Ramos (cell line): Measurements from ENCODE around the gene CARMIL1.

Source experiments
- in situ Hi-C: fragments of 300-500 bp; cut with MboI; formaldehyde crosslinking; loops from one replicate; pipeline ENCODE4 v1.14.3; 2022; ENCODE audit warnings: low sequenced_read_pairs; ENCODE audit not compliant: unreplicated experiment

CARMIL1 gene

DNA sequence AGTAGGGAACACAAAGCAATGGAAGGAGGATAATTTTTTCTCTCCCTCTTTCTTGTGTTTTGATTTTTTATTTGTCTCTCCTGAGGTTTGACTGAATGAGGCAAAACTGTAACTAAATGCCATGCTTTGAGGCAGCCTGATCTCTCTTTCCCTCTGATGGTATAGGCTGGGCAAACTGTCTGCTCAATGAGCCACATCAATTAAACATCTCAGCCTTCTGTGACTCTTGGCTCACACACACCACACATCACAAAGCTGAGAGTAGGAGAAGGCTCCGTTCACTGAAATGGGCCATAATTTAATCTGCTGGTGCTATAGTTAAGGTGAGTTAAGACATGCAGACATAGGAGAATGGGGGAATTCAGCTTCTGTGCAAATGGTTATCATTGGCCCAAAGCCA is 344.7 kb downstream of the CARMIL1 start:
- in situ Hi-C loops: no loop called here

- in situ Hi-C loops: no loop called here
Measured at GRCh38 chr6:25627001-25627400, 347.8 kb downstream of the CARMIL1 start.

GRCh38 chr6:25628471-25629197 is 349.5 kb downstream of the CARMIL1 start:
- in situ Hi-C loops: no loop called here

DNA sequence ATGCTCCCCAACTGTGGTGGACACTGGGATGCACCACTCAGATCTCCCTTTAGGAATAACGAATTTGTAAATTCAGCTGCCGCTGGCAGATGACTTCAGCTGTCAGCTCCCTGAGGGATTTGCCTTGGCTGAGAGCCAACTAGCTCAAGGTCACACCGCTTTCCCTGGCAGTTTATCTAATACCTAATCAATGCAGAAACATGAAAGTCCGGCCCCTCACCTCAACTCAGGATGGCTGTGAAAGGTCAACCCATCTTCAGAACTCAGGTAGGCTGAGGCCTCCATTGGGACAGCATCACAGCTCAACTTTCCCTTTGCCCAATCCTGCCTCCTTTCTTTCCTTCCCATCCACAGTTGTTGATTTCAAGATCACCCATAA is 350.0 kb downstream of the CARMIL1 start:
- in situ Hi-C loops: no loop called here

- in situ Hi-C loops: no loop called here
Measured at GRCh38 chr6:25630508-25631278, 351.5 kb downstream of the CARMIL1 start.

- in situ Hi-C loops: no loop called here
Measured at GRCh38 chr6:25635886-25636317, 356.7 kb downstream of the CARMIL1 start.

- in situ Hi-C loops: no loop called here
Measured at GRCh38 chr6:25637211-25637610, 358.0 kb downstream of the CARMIL1 start.

DNA sequence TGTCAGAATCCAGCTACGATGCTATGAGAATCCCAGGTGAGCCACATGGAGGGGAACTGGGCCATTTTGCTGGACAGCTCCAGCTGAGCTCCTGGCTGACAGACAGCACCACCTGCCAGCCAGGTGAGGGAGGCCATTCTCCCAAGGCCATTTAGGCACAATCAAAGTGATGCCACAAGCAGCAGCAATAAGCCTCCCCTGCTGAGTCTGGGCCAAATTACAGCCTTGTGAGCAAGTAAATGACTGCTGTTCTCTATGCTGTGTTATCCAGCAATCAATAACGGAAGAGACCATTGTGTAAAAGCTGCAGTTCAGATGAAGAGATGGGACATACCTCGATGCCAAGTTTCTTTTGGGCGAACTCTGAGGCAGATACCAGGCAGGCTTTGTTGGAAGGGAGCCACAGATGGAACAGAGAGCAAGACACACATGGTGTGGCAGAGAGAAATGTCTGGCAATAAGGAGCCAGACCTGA is 358.8 kb downstream of the CARMIL1 start:
- in situ Hi-C loops: no loop called here

DNA sequence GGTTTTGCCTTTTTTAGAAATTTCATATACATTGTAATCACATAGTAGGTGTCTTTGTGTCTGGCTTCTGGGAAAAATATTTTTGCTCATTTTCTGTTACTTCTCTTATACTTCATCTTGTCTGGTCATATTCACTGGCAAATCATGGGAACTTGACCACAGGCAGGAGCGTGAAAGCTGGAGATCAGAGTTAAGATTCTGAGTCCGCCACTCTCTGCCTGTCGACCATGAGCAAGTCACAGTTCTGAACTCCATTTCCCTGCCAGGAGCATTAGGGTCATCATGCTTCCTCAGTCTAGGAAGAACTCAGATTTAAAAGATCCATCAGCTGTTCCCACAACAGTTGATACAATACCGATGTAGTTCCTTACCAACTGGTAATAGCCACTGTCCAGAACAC is 360.5 kb downstream of the CARMIL1 start:
- in situ Hi-C loops: no loop called here

GRCh38 chr6:25640446-25640845 is 361.3 kb downstream of the CARMIL1 start:
- in situ Hi-C loops: no loop called here

DNA sequence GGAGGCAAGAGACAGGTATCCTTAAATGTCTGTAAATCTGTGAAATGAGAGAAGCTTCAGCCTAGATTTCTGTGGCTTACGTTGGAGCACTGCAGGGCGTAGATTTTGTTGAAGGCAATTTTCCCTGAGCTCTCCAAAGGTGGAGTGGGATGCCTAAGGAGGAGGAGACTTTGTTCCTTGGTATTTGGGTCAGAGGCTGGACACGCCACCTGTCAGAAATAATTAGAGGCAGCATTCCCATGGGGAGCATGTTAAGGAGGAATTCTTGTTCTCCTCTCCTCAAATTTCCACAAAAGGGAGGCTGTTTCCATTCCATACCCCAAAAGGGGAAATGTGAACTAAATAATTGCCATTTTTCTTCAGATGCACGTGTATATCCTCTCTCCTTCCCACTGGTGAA is 361.7 kb downstream of the CARMIL1 start:
- in situ Hi-C loops: no loop called here

GRCh38 chr6:25641377-25641776 is 362.2 kb downstream of the CARMIL1 start:
- in situ Hi-C loops: no loop called here

GRCh38 chr6:25641940-25642666 is 362.9 kb downstream of the CARMIL1 start:
- in situ Hi-C loops: no loop called here

DNA sequence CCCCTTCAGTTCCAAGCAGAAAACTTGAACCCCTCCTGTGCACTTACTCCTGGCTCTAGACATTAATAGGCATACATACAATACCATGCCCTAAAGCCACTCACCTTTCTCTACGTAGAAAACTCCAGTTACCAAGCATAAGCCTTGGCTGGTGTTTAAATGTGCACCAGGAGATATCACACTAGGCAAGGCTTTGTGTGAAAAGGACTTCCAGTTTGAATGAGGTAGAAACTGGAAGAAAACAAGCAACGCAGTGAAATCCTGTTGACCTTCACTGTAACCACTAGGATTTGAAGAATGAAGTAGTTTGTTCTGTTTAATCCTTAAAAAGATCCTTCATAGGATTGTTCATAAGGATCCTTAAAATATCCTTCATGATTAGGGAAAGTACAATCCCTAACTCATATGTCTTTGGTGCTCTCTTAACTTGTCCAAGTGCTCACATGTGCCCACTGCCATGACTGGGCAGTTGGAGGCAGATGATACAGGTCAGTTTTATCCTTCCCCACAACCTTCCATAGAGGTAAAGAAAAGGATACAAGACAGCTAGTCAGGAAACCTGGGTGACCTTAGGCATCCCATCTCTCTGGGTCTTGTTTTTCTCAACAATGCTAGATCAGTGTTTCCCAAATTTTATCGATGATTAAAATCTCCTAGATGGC is 363.6 kb downstream of the CARMIL1 start:
- in situ Hi-C loops: no loop called here

DNA sequence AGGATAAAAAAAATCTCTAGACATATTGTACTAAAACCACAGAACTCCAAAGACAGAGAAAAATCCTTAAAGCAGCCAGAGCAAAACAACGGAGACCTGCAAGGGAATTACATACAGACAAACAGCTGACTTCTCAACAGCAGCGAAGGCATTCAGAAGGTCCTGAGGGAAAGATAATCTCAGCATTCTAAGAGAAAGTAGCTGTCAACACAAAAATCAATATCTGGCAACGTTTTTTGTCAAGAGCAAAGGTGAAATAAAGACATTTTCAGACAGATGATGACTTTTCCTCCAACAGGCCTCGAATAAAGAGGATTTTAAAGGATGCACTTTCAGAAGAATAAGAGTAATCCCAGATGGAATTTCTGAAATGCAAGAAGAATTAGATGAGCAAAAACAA is 366.7 kb downstream of the CARMIL1 start:
- in situ Hi-C loops: no loop called here

GRCh38 chr6:25649611-25650010 is 370.4 kb downstream of the CARMIL1 start:
- in situ Hi-C loops: no loop called here

DNA sequence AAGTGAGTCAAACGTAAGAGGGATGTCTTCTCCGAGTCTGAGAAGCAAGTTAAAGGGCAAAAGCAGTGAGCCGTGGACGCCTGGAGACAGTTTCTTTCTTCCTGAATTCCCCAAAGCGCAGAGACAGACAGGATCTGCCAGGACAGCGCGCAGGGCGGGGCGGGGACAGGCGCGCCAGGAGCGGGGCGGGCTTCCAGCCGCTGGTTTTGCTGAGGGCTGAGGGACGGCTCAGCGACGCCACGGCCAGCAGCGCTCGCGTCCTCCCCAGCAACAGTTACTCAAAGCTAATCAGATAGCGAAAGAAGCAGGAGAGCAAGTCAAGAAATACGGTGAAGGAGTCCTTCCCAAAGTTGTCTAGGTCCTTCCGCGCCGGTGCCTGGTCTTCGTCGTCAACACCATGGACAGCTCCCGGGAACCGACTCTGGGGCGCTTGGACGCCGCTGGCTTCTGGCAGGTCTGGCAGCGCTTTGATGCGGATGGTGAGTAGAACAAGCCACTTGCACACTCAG is 372.9 kb downstream of the CARMIL1 start, which contains the start of gene SCGN:
SCGN (plus strand) TSS at position 209 of the 509 bp plus-strand sequence; CDS start at position 398, 189 bp downstream.
- in situ Hi-C loops: no loop called here

- in situ Hi-C loops: no loop called here
Measured at GRCh38 chr6:25655723-25656122, 376.5 kb downstream of the CARMIL1 start.

DNA sequence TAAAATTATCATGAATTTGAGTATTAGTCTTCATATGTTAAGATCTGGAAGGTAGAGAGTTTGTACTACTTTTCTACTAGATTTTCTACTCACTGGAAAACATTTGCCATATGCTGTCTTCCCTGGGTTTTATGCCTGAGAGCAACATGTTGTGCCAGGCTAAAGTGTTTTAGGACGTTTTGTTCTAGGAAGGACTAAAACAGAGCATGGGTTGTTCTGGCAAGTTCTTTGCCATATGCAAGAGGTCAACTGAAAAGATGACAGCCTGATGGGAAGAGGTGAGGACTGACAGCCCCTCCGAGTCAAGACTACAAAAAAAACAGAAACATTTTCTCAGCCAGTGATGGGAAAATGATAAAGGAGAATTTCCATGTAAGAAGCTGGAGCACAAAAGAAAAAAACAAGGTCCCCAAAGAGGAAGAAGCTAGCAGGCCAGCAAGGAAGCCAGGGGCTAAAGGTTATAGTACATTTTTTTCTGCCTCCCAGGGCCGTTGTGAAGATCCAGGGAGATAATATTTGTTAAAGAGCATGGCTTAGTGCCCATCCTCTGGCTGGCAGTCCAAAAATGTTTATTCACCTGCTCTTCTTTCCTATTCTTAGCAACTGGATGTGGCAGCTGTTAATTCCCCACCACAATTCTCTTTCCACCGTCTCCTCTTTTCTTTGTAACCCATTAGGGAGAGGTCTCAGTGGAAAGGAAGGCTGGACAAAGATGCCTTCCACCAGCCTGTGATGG is 380.6 kb downstream of the CARMIL1 start:
- in situ Hi-C loops: no loop called here
